Measurements from ENCODE around the gene MSI2.
A peak's percentile ranks its signal among the peaks of the same experiment; 100 is the strongest.

Gene MSI2

GRCh38 chr17:57602896-57603295 is 346.6 kb downstream of the MSI2 start:
- Histone ChIP-seq H4K20me1 (ENCODE audit: insufficient read depth, low read length) (no peaks in the 10 kb centered on the region), H3K79me2 (ENCODE audit: insufficient read depth, low read length) (no peaks in the 10 kb centered on the region), H3K27me3 (ENCODE audit: insufficient read depth, low read length) (no peaks in the 10 kb centered on the region), H3F3A (ENCODE audit: insufficient read depth, low read length) (peaks cover 3% of the 10 kb centered on the region; the same call in 1 of the 2 replicates), H3K9me3 (ENCODE audit: low read length) (no peaks in the 10 kb centered on the region), H3K9me2 (ENCODE audit: low read depth, low read length) (no peaks in the 10 kb centered on the region), H3K4me1 (ENCODE audit: insufficient read depth, low read length, severe bottlenecking) (peaks cover 99% of the 10 kb centered on the region), H3K4me2 (ENCODE audit: low read length) (peak overlapping the region; percentile 48; the same call in 1 of the 2 replicates), H3K4me3 (ENCODE audit: low read depth, low read length, poor library complexity, severe bottlenecking) (no peak overlapping the region), H3K9ac (ENCODE audit: low read length) (peak overlapping the region; percentile 55; the same call in 1 of the 2 replicates), H3K36me3 (ENCODE audit: insufficient read depth, low read length) (peaks cover 43% of the 10 kb centered on the region), H3K27ac (ENCODE audit: low read depth, low read length, poor library complexity, severe bottlenecking) (peak overlapping the region; percentile 98), H2AFZ (ENCODE audit: low read length) (no peak overlapping the region)
- TF ChIP-seq, protein P1, sequence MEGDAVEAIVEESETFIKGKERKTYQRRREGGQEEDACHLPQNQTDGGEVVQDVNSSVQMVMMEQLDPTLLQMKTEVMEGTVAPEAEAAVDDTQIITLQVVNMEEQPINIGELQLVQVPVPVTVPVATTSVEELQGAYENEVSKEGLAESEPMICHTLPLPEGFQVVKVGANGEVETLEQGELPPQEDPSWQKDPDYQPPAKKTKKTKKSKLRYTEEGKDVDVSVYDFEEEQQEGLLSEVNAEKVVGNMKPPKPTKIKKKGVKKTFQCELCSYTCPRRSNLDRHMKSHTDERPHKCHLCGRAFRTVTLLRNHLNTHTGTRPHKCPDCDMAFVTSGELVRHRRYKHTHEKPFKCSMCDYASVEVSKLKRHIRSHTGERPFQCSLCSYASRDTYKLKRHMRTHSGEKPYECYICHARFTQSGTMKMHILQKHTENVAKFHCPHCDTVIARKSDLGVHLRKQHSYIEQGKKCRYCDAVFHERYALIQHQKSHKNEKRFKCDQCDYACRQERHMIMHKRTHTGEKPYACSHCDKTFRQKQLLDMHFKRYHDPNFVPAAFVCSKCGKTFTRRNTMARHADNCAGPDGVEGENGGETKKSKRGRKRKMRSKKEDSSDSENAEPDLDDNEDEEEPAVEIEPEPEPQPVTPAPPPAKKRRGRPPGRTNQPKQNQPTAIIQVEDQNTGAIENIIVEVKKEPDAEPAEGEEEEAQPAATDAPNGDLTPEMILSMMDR (IDR thresholded peaks at IDR 0.05; ENCODE audit: low read length) = no peak
- TF ChIP-seq EZH2 (IDR thresholded peaks at IDR 0.05; ENCODE audit: borderline replicate concordance, low read length) = no peak

GRCh38 chr17:57603546-57603945 is 347.2 kb downstream of the MSI2 start:
- H3K27ac ChIP-seq (ENCODE audit: low read depth, low read length, poor library complexity, severe bottlenecking) = peak overlapping the region; percentile 98
- no peaks in the 10 kb centered on the region for H3K9me3 ChIP-seq (ENCODE audit: low read length)
- no peaks in the 10 kb centered on the region for H3K27me3 ChIP-seq (ENCODE audit: insufficient read depth, low read length)
- peaks cover 99% of the 10 kb centered on the region for H3K4me1 ChIP-seq (ENCODE audit: insufficient read depth, low read length, severe bottlenecking)
- no peaks in the 10 kb centered on the region for H3K9me2 ChIP-seq (ENCODE audit: low read depth, low read length)
- peaks cover 3% of the 10 kb centered on the region; the same call in 1 of the 2 replicates for H3F3A ChIP-seq (ENCODE audit: insufficient read depth, low read length)
- H3K79me2 ChIP-seq (ENCODE audit: insufficient read depth, low read length) = no peaks in the 10 kb centered on the region
- H3K9ac ChIP-seq (ENCODE audit: low read length) = peak overlapping the region; percentile 55; the same call in 1 of the 2 replicates
- no peaks in the 10 kb centered on the region for H4K20me1 ChIP-seq (ENCODE audit: insufficient read depth, low read length)
- H2AFZ ChIP-seq (ENCODE audit: low read length) = no peak overlapping the region
- peaks cover 37% of the 10 kb centered on the region for H3K36me3 ChIP-seq (ENCODE audit: insufficient read depth, low read length)
- H3K4me2 ChIP-seq (ENCODE audit: low read length) = peak overlapping the region; percentile 48; the same call in 1 of the 2 replicates
- no peak for TF ChIP-seq EZH2 (IDR thresholded peaks at IDR 0.05; ENCODE audit: borderline replicate concordance, low read length)
- TF ChIP-seq, protein P1 (IDR thresholded peaks at IDR 0.05; ENCODE audit: low read length) = no peak
- peak overlapping the region; percentile 10 for H3K4me3 ChIP-seq (ENCODE audit: low read depth, low read length, poor library complexity, severe bottlenecking)

DNA sequence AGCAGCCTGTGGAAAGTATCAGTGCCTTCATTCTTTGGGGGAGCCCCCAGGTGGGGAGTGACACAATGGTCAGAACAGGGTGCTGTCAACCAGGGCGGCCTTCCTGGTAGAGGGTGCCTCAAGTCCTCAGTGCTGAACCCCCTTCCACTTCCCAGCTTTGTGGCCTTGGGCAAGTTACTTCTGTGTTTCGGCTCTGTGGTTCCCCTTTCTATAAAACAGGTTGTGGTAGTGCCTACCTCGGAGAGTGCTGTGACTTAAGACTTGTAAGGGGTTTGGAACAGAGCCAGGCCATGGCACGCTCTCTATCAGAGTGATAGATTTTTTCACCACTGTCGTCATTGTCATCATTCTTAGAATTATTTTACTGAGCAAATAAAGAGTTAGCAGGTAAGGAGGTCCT is 347.7 kb downstream of the MSI2 start:
- Histone ChIP-seq H3K9me3 (ENCODE audit: low read length) (no peaks in the 10 kb centered on the region), H3F3A (ENCODE audit: insufficient read depth, low read length) (peaks cover 3% of the 10 kb centered on the region; the same call in 1 of the 2 replicates), H3K4me2 (ENCODE audit: low read length) (peak overlapping the region; percentile 57), H3K27ac (ENCODE audit: low read depth, low read length, poor library complexity, severe bottlenecking) (peak overlapping the region; percentile 98), H3K79me2 (ENCODE audit: insufficient read depth, low read length) (no peaks in the 10 kb centered on the region), H3K9ac (ENCODE audit: low read length) (peak overlapping the region; percentile 61), H3K27me3 (ENCODE audit: insufficient read depth, low read length) (no peaks in the 10 kb centered on the region), H2AFZ (ENCODE audit: low read length) (no peak overlapping the region), H3K36me3 (ENCODE audit: insufficient read depth, low read length) (peaks cover 38% of the 10 kb centered on the region), H3K4me1 (ENCODE audit: insufficient read depth, low read length, severe bottlenecking) (peaks cover 99% of the 10 kb centered on the region), H3K4me3 (ENCODE audit: low read depth, low read length, poor library complexity, severe bottlenecking) (peak overlapping the region; percentile 19), H4K20me1 (ENCODE audit: insufficient read depth, low read length) (no peaks in the 10 kb centered on the region), H3K9me2 (ENCODE audit: low read depth, low read length) (no peaks in the 10 kb centered on the region)
- TF ChIP-seq, protein P1 (IDR thresholded peaks at IDR 0.05; ENCODE audit: low read length) = no peak
- no peak for TF ChIP-seq EZH2 (IDR thresholded peaks at IDR 0.05; ENCODE audit: borderline replicate concordance, low read length)
